ENCODE data around the gene SIAH2. TPM values are rescaled to one million over a fixed set of nuclear protein-coding genes. Genes with fewer than 3 reads are reported as not detected.

The SIAH2 gene
- total RNA-seq, 2 donors from 2014 or later, result 17.1 to 30.3 TPM

GRCh38 chr3:150773616-150774192, 10.7 kb upstream of the SIAH2 start:
- intact Hi-C loops (cut with DNase I), result loop anchor here (5.0 kb wide), 1 partner anchor 41 kb away; no protein-coding TSS in a partner anchor
- no peak for DNase-seq
- H3K36me3 ChIP-seq (replicated peaks in 1 of 2; ENCODE audit: insufficient read depth in 1 of 2, low read depth in 2 of 2), result no peaks in the 10 kb centered on the region
- H3K4me1 ChIP-seq, result peaks cover 7% of the 10 kb centered on the region
- no peak overlapping the region for H3K4me3 ChIP-seq
- no peaks in the 10 kb centered on the region for H3K27me3 ChIP-seq
- H3K9me3 ChIP-seq, result no peaks in the 10 kb centered on the region
- ATAC-seq, result no peak
- 88 to 94% methylated on average over 14 of the region's 14 CpGs for WGBS, 2 donors
- no peak overlapping the region for H3K27ac ChIP-seq
- no peak for TF ChIP-seq CTCF (IDR thresholded peaks at IDR 0.05)
- TF ChIP-seq POLR2A (IDR thresholded peaks at IDR 0.05), result no peak

- H3K4me1 ChIP-seq, result peaks cover 7% of the 10 kb centered on the region
- WGBS, 2 donors, result 74 to 92% methylated on average over 2 of the region's 2 CpGs
- H3K27ac ChIP-seq, result no peak overlapping the region
- TF ChIP-seq CTCF (IDR thresholded peaks at IDR 0.05) (no peak), POLR2A (IDR thresholded peaks at IDR 0.05) (no peak)
- no peak for DNase-seq
- H3K36me3 ChIP-seq (replicated peaks in 1 of 2; ENCODE audit: insufficient read depth in 1 of 2, low read depth in 2 of 2), result no peaks in the 10 kb centered on the region
- H3K4me3 ChIP-seq, result no peak overlapping the region
- H3K27me3 ChIP-seq, result no peaks in the 10 kb centered on the region
- ATAC-seq, result no peak
- H3K9me3 ChIP-seq, result no peaks in the 10 kb centered on the region
- intact Hi-C loops (cut with DNase I), result loop anchor here (5.0 kb wide), 1 partner anchor 39 kb away; no protein-coding TSS in a partner anchor
These were observed 8.6 kb upstream of the SIAH2 start for GRCh38 chr3:150771600-150771999.

- ATAC-seq (no peak), DNase-seq (no peak)
- Histone ChIP-seq H3K4me1 (peaks cover 7% of the 10 kb centered on the region), H3K9me3 (no peaks in the 10 kb centered on the region), H3K27me3 (no peaks in the 10 kb centered on the region), H3K4me3 (no peak overlapping the region), H3K36me3 (replicated peaks in 1 of 2; ENCODE audit: insufficient read depth in 1 of 2, low read depth in 2 of 2) (no peaks in the 10 kb centered on the region), H3K27ac (no peak overlapping the region)
- TF ChIP-seq POLR2A (IDR thresholded peaks at IDR 0.05), result no peak
- TF ChIP-seq CTCF (IDR thresholded peaks at IDR 0.05), result no peak
- 58 to 59% methylated on average over 3 of the region's 3 CpGs for WGBS, 2 donors
- intact Hi-C loops (cut with DNase I), result loop anchor here (5.0 kb wide), 1 partner anchor 38 kb away; no protein-coding TSS in a partner anchor
These were observed 7.7 kb upstream of the SIAH2 start for GRCh38 chr3:150770681-150771080.

- H3K27me3 ChIP-seq, result no peaks in the 10 kb centered on the region
- intact Hi-C loops (cut with DNase I), result no loop called here
These were observed 3.8 kb upstream of the SIAH2 start for GRCh38 chr3:150766742-150767141.

More at GRCh38 chr3:150766742-150767141, 3.8 kb upstream of the SIAH2 start:
- peaks cover 15% of the 10 kb centered on the region for H3K4me1 ChIP-seq
- no peaks in the 10 kb centered on the region for H3K36me3 ChIP-seq (replicated peaks in 1 of 2; ENCODE audit: insufficient read depth in 1 of 2, low read depth in 2 of 2)
- TF ChIP-seq POLR2A (IDR thresholded peaks at IDR 0.05) (no peak), CTCF (IDR thresholded peaks at IDR 0.05) (no peak)
- DNase-seq (no peak), ATAC-seq (no peak)
- H3K27ac ChIP-seq, result no peak overlapping the region
- H3K9me3 ChIP-seq, result no peaks in the 10 kb centered on the region
- H3K4me3 ChIP-seq, result no peak overlapping the region
- WGBS, 2 donors, result 81 to 82% methylated on average over 3 of the region's 3 CpGs
